ENCODE measurements around the gene SLC2A1. TPM values are rescaled to one million over a fixed set of nuclear protein-coding genes. Genes with fewer than 3 reads are reported as not detected.
A peak's percentile ranks its signal among the peaks of the same experiment; 100 is the strongest.

SLC2A1 gene
- total RNA-seq, 1 donor from 2014 or later = 117 TPM

DNA sequence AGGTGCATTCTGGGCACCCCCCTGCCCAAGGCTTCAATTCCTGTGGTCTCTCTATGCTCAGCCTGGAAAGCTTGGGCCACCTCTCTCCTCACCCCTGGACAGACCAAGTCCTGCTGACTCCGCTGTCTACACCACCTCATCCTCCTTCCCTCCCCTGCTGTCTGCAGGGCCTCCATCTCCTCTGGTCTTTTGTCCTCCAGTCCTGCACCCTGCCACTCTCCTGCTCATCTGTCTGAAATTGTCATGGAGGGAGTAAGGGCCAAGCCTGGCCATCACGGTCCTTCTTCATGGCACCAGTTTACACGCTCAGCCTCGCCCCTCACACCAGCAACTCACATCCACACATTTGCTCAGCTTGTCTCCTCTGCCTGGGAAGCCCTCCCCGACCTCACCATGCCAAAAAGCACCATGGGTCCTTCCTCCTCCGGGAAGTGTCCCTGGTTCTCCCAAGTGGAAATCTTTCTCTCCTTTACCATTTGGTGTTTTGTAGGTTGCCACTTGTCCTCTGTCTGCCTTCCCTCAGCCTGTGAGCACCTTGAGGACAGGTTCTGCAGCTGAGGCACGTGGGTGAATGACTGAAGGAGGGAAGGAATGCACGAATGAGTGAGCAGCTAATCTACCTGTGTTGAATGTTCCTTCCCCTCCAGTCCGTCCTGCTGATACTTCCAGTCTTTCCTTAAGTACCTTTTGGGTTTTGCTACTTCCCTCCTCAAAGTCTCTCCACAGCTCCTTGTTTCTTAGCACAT lies 2.1 kb upstream of the SLC2A1 start:
- TF ChIP-seq, protein P1, sequence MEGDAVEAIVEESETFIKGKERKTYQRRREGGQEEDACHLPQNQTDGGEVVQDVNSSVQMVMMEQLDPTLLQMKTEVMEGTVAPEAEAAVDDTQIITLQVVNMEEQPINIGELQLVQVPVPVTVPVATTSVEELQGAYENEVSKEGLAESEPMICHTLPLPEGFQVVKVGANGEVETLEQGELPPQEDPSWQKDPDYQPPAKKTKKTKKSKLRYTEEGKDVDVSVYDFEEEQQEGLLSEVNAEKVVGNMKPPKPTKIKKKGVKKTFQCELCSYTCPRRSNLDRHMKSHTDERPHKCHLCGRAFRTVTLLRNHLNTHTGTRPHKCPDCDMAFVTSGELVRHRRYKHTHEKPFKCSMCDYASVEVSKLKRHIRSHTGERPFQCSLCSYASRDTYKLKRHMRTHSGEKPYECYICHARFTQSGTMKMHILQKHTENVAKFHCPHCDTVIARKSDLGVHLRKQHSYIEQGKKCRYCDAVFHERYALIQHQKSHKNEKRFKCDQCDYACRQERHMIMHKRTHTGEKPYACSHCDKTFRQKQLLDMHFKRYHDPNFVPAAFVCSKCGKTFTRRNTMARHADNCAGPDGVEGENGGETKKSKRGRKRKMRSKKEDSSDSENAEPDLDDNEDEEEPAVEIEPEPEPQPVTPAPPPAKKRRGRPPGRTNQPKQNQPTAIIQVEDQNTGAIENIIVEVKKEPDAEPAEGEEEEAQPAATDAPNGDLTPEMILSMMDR (IDR thresholded peaks at IDR 0.05) = no peak
- intact Hi-C loops (cut with micrococcal nuclease) = loop anchor here (5.0 kb wide), 1 partner anchor 42 kb away; no protein-coding TSS in a partner anchor
- no peak for ATAC-seq (ENCODE audit: low read depth)
- Mint-ChIP-seq H3K27ac (peak overlapping the region; percentile 70), H3K4me3 (peak overlapping the region; percentile 49), H3K4me1 (peaks cover 57% of the 10 kb centered on the region), H3K27me3 (peaks cover 1% of the 10 kb centered on the region), H3K36me3 (ENCODE audit: low read depth) (peaks cover 13% of the 10 kb centered on the region), H3K9me3 (no peaks in the 10 kb centered on the region)
- ChIA-PET CTCF (interaction anchor here (0.6 to 2.8 kb wide), 4 partner anchors 36 to 113 kb away, joined by 3 to 17 read pairs (median 6); no protein-coding TSS in a partner anchor), POLR2A (interaction anchor here (0.9 to 26.4 kb wide), 9 partner anchors 9 to 194 kb away, joined by 3 to 694 read pairs (median 10); partner anchors contain the start of genes C1orf50, P3H1 and ZNF691)
- DNase-seq = no peak

DNA sequence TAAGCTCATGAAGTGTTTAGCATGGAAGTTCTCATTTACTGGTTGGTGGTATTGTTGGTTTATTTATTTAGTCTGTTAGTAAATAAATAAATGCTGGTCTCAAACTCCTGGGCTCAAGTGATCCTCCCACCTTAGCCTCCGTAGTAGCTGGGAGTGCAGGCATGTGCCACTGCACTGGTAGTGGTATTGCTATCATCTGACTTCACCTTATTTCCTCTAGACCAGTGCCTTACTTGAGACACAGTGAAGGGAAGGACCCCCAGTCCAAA lies 1.4 kb upstream of the SLC2A1 start:
- Mint-ChIP-seq H3K27me3 (peaks cover 1% of the 10 kb centered on the region), H3K9me3 (no peaks in the 10 kb centered on the region), H3K27ac (no peak overlapping the region), H3K4me3 (peak overlapping the region; percentile 53), H3K36me3 (ENCODE audit: low read depth) (peaks cover 18% of the 10 kb centered on the region), H3K4me1 (peaks cover 64% of the 10 kb centered on the region)
- ATAC-seq (ENCODE audit: low read depth) = no peak
- intact Hi-C loops (cut with micrococcal nuclease) = loop anchor here (5.0 kb wide), 1 partner anchor 42 kb away; no protein-coding TSS in a partner anchor
- POLR2A ChIA-PET = interaction anchor here (0.6 to 26.4 kb wide), 9 partner anchors 12 to 193 kb away, joined by 3 to 694 read pairs (median 8); partner anchors contain the start of genes C1orf50, P3H1 and ZNF691
- CTCF ChIA-PET = interaction anchor here (1.1 to 2.8 kb wide), 2 partner anchors 37 to 113 kb away, joined by 5 to 17 read pairs; no protein-coding TSS in a partner anchor
- TF ChIP-seq, protein P1 (IDR thresholded peaks at IDR 0.05) = no peak
- no peak for DNase-seq

DNA sequence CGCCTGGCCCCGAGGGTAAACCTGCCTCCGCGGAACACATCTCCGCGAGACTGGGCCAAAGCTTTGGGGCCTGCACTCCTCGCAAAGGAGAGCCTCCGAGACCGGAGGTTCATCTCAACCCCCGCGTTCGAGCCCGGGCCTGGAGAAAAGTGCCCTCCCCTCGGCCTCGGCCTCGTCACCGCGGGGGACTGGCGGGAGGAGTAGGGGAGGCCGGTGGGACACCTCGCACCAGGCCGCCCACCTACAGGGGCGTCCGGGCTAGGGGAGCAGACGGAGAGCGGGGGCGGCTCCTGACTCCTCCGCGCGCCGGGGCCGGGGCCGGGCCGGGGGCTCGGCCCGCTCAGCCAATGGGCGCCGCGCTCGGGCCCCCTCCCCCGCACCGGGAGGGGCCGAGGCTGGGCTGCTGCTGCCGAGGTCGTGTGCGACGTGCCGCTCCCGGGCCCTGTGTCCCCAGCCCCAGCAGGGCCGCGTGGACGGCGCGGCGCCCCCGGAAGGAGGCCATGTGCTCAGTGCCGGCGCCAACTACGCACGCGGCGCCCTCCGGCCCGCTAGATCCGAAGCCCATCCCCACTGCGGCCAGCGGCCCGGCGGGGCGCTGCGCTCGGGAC lies 684 bp downstream of the SLC2A1 start:
- DNase-seq (peak; percentile 71), ATAC-seq (ENCODE audit: low read depth) (peak; percentile 33)
- peaks cover 1% of the 10 kb centered on the region for H3K27me3 Mint-ChIP-seq
- peak overlapping the region; percentile 95 for H3K4me3 Mint-ChIP-seq
- H3K4me1 Mint-ChIP-seq = peaks cover 77% of the 10 kb centered on the region
- TF ChIP-seq, protein P1 (IDR thresholded peaks at IDR 0.05) = no peak
- ChIA-PET CTCF (interaction anchor here (1.4 kb wide), 1 partner anchor 26 kb away, joined by 4 read pairs; no protein-coding TSS in a partner anchor), POLR2A (interaction anchor here (1.1 to 26.4 kb wide), 5 partner anchors 16 to 276 kb away, joined by 3 to 694 read pairs (median 291); no protein-coding TSS in a partner anchor)
- no peaks in the 10 kb centered on the region for H3K9me3 Mint-ChIP-seq
- H3K36me3 Mint-ChIP-seq (ENCODE audit: low read depth) = peaks cover 29% of the 10 kb centered on the region
- peak overlapping the region; percentile 93 for H3K27ac Mint-ChIP-seq
- intact Hi-C loops (cut with micrococcal nuclease) = loop anchor here (1.0 to 5.0 kb wide), 7 partner anchors 9 to 276 kb away; partner anchors contain the start of genes C1orf50, P3H1, YBX1 and ZNF691

DNA sequence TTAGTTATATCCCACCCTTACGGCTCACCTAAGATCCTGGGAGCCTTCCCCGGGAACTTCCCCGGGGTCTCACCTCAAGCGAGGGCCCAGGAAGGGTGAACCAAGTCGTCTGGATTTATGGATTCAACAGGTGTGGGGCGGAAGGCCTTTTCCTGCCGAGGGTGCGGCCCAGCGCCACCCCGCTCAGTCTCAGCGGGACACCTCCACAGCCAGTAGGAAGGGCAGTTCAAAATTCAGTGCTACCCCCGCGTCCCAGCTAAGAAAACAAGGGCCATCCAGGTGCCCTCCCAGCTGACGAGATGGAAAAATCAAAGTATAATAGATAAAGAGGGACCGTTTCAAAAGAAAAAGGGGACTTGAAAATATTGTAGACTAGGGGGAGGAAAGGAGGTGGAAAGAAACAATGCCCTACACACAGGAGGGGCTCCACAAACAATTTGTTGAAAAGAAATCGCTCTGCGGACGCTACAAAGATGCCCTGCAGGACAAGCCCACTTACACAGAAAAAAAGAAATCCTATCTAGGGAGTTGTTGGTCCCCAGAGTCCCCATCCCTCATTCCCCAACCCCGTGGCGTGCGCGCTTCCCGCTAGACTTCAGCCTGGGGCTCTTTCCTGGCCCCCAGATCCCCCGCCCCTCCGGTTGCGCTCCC lies 1.3 kb downstream of the SLC2A1 start:
- POLR2A ChIA-PET = interaction anchor here (0.8 to 26.4 kb wide), 5 partner anchors 15 to 191 kb away, joined by 3 to 694 read pairs (median 291); partner anchors contain the start of genes C1orf50, P3H1 and SVBP
- intact Hi-C loops (cut with micrococcal nuclease) = loop anchor here (1.0 to 5.0 kb wide), 2 partner anchors 8 to 35 kb away; no protein-coding TSS in a partner anchor
- H3K36me3 Mint-ChIP-seq (ENCODE audit: low read depth) = peaks cover 33% of the 10 kb centered on the region

More for the DNA sequence above, 1.3 kb downstream of the SLC2A1 start:
- Mint-ChIP-seq H3K4me3 (peak overlapping the region; percentile 95), H3K9me3 (no peaks in the 10 kb centered on the region), H3K27ac (peak overlapping the region; percentile 93), H3K27me3 (peaks cover 1% of the 10 kb centered on the region), H3K4me1 (peaks cover 83% of the 10 kb centered on the region)
- no peak for ATAC-seq (ENCODE audit: low read depth)
- CTCF ChIA-PET = interaction anchor here (0.7 to 5.2 kb wide), 5 partner anchors 13 to 116 kb away, joined by 3 to 34 read pairs (median 4); no protein-coding TSS in a partner anchor
- TF ChIP-seq, protein P1 (IDR thresholded peaks at IDR 0.05) = no peak
- DNase-seq = no peak

Data from activated B cell treated with CpG ODN at 0.5 μM for 24 hours (primary cell).